ENCODE measurements around the gene C3orf52.

- no peak for TF ChIP-seq CTCF (IDR thresholded peaks at IDR 0.05)
- TF ChIP-seq EP300 (IDR thresholded peaks at IDR 0.05) = no peak
- TF ChIP-seq POLR2AphosphoS5 (IDR thresholded peaks at IDR 0.05) = no peak
- TF ChIP-seq POLR2A (IDR thresholded peaks at IDR 0.05) = no peak
These were observed 484 bp upstream of the C3orf52 start for GRCh38 chr3:112085735-112086075.
